GM12878 (cell line): ENCODE measurements around the gene PRTFDC1. TPM values are rescaled to one million over a fixed set of nuclear protein-coding genes. Genes with fewer than 3 reads are reported as not detected.

ENCODE experiments used
- ATAC-seq: fragments of 200-7000 bp; cut with Tn5 transposase; 3 replicates; pipeline ENCODE4 v1.9.1; 2020; ENCODE audit warnings: mild to moderate bottlenecking, moderate library complexity
- BruUV-seq: library from RNA; stranded (reverse); fragments of 400-500 nt; replicated peaks from 2 replicates; lab custom pipeline; 2021; lab: Mats Ljungman, UMichigan
- CTCF ChIA-PET: fragments of 300-600 bp; sonication (Branson Sonifier 250); formaldehyde crosslinking; extraction: SDS; loops from one replicate; lab custom pipeline; 2021; ENCODE audit warnings: inconsistent platforms; lab: Yijun Ruan, JAX
- POLR2A ChIA-PET: fragments of 350-600 bp; formaldehyde crosslinking; extraction: SDS; loops from one replicate; lab custom pipeline; 2021; ENCODE audit warnings: inconsistent platforms; lab: Charles Lee
- RAD21 ChIA-PET: fragments of 300-600 bp; sonication (Branson Sonifier 250); formaldehyde crosslinking; loops from one replicate; lab custom pipeline; 2023; ENCODE audit warnings: antibody characterized with exemption; ENCODE audit not compliant: unreplicated experiment; lab: Charles Lee
- SMC1A ChIA-PET: fragments of 300-600 bp; sonication (Branson Sonifier 250); formaldehyde crosslinking; loops from one replicate; lab custom pipeline; 2023; ENCODE audit not compliant: unreplicated experiment, uncharacterized antibody; lab: Charles Lee
- DNase-seq: peaks from one replicate; pipeline ENCODE4 v3.0.0-alpha.2; 2011; ENCODE audit warnings: low read depth, low spot score
- FAIRE-seq: peaks from 3 replicates; lab custom pipeline; 2011; peaks lifted over from hg19 to GRCh38; lab: Jason Lieb, UNC
- H2AFZ ChIP-seq: 2 replicates; pipeline ENCODE4 v1.6.0; 2011; ENCODE audit warnings: low read depth, low read length, control low read depth; ENCODE audit not compliant: control insufficient read depth
- H3K27ac ChIP-seq: 2 replicates; pipeline ENCODE4 v1.5.1; 2011; ENCODE audit warnings: control low read depth; ENCODE audit not compliant: control insufficient read depth, insufficient read depth
- H3K27me3 ChIP-seq, 2 experiments: replicated peaks in 1 of 2; 2 replicates each; pipeline versions ENCODE4 v1.6.0 to v1.6.1; 2011; ENCODE audit warnings: low read length in 1 of 2; ENCODE audit not compliant: control insufficient read depth in 2 of 2, insufficient read depth in 2 of 2
- H3K36me3 ChIP-seq, 2 experiments: 2 replicates each; pipeline ENCODE4 v1.5.1; 2011; ENCODE audit warnings: low read length in 1 of 2; ENCODE audit not compliant: control insufficient read depth in 2 of 2, insufficient read depth in 2 of 2
- H3K4me1 ChIP-seq: 2 replicates; pipeline ENCODE4 v1.6.1; 2011; ENCODE audit warnings: mild to moderate bottlenecking, low read length, moderate library complexity, mixed read lengths; ENCODE audit not compliant: control insufficient read depth, insufficient read depth
- H3K4me2 ChIP-seq: 2 replicates; pipeline ENCODE4 v1.6.0; 2011; ENCODE audit warnings: control low read depth; ENCODE audit not compliant: control insufficient read depth, insufficient read depth
- H3K4me3 ChIP-seq: fragments of 200-600 bp; sonication (generic); 2 replicates; pipeline ENCODE4 v1.5.1; 2016
- H3K79me2 ChIP-seq: 2 replicates; pipeline ENCODE4 v1.6.0; 2011; ENCODE audit warnings: low read length; ENCODE audit not compliant: control insufficient read depth, insufficient read depth
- H3K9ac ChIP-seq: 2 replicates; pipeline ENCODE4 v1.8.0; 2011; ENCODE audit warnings: low read length, control low read depth, mixed read lengths; ENCODE audit not compliant: control insufficient read depth, insufficient read depth
- H3K9me3 ChIP-seq: replicated peaks from 3 replicates; pipeline ENCODE4 v1.5.1; 2011; ENCODE audit warnings: mild to moderate bottlenecking, low read length; ENCODE audit not compliant: control insufficient read depth, insufficient read depth
- H4K20me1 ChIP-seq: 2 replicates; pipeline ENCODE4 v1.6.0; 2011; ENCODE audit not compliant: control insufficient read depth, insufficient read depth
- ASH2L ChIP-seq: fragments of 300-600, 200-600 bp; sonication (generic); IDR thresholded peaks from 2 replicates; pipeline ENCODE4 v1.6.1; 2017; ENCODE audit warnings: low read depth, mild to moderate bottlenecking, borderline replicate concordance
- BACH1 ChIP-seq: fragments of 450-650 bp; IDR thresholded peaks from 2 replicates; pipeline ENCODE4 v1.6.1; 2017; ENCODE audit warnings: mild to moderate bottlenecking, borderline replicate concordance
- BCL11A ChIP-seq: IDR thresholded peaks from 2 replicates; pipeline ENCODE4 v1.6.1; 2011; ENCODE audit warnings: low read depth, low read length
- CBFB ChIP-seq: IDR thresholded peaks from 2 replicates; pipeline ENCODE4 v1.6.1; 2016; ENCODE audit warnings: antibody characterized with exemption, low read depth
- CBX5 ChIP-seq: sonication (generic); IDR thresholded peaks from 2 replicates; pipeline ENCODE4 v1.6.1; 2016; ENCODE audit warnings: low read depth, moderate library complexity, mild to moderate bottlenecking, inconsistent platforms
- EP300 ChIP-seq, 2 experiments: fragments of 150-350 bp in 1 of 2; IDR thresholded peaks; 2 replicates each; pipeline ENCODE4 v1.6.1; 2011 to 2012; ENCODE audit warnings: low read depth in 2 of 2, low read length in 2 of 2, borderline replicate concordance in 1 of 2, improper control_type of control experiment in 1 of 2, inconsistent platforms in 1 of 2; ENCODE audit not compliant: control insufficient read depth in 1 of 2
- FOXK2 ChIP-seq: fragments of 450-650 bp; IDR thresholded peaks from 2 replicates; pipeline ENCODE4 v1.6.1; 2017; ENCODE audit warnings: mild to moderate bottlenecking, moderate library complexity
- GATAD2B ChIP-seq: fragments of 450-650 bp; conservative IDR thresholded peaks from 2 replicates; pipeline ENCODE4 v1.6.1; 2017; ENCODE audit warnings: low read depth, mild to moderate bottlenecking, moderate library complexity
- IRF4 ChIP-seq: IDR thresholded peaks from 2 replicates; pipeline ENCODE4 v1.6.1; 2011; ENCODE audit warnings: low read depth, low read length
- MTA3 ChIP-seq: IDR thresholded peaks from 2 replicates; pipeline ENCODE4 v1.6.1; 2012; ENCODE audit warnings: low read length, inconsistent platforms, borderline replicate concordance
- MYC ChIP-seq: IDR thresholded peaks from 2 replicates; pipeline ENCODE4 v1.6.1; 2011; ENCODE audit warnings: mild to moderate bottlenecking, low read length, moderate library complexity, inconsistent platforms; ENCODE audit not compliant: insufficient read depth, insufficient replicate concordance, insufficient read length, severe bottlenecking
- PAX5 ChIP-seq: IDR thresholded peaks from 2 replicates; pipeline ENCODE4 v1.6.1; 2011; ENCODE audit warnings: low read depth, low read length, borderline replicate concordance
- RAD51 ChIP-seq: fragments of 450-650 bp; IDR thresholded peaks from 2 replicates; pipeline ENCODE4 v1.6.1; 2016; ENCODE audit warnings: moderate library complexity, mild to moderate bottlenecking, inconsistent platforms
- SIN3A ChIP-seq: IDR thresholded peaks from 2 replicates; pipeline ENCODE4 v1.6.1; 2012; ENCODE audit warnings: low read depth, low read length, improper control_type of control experiment
- YBX1 ChIP-seq: fragments of 450-650 bp; IDR thresholded peaks from 2 replicates; pipeline ENCODE4 v1.6.1; 2016; ENCODE audit warnings: antibody characterized with exemption
- ZNF622 ChIP-seq: fragments of 450-650 bp; IDR thresholded peaks from 2 replicates; pipeline ENCODE4 v1.6.1; 2017; ENCODE audit warnings: mild to moderate bottlenecking, inconsistent platforms
- ZZZ3 ChIP-seq: IDR thresholded peaks from 2 replicates; pipeline ENCODE4 v1.6.1; 2011; ENCODE audit warnings: low read depth; ENCODE audit not compliant: control insufficient read depth, insufficient read length
- WGBS: methylation state at CpG from one replicate; pipeline ENCODE4 v1.1.6; 2016; ENCODE audit warnings: low lambda C conversion rate; ENCODE audit not compliant: insufficient replicate concordance, insufficient coverage; ENCODE audit errors: missing lambda C conversion rate; 5-methylcytosine and 5-hydroxymethylcytosine counted together
- in situ Hi-C: fragments of 300-500 bp; cut with MboI; formaldehyde crosslinking; loops from 9 replicates; pipeline ENCODE4 v1.14.3; 2018; ENCODE audit warnings: mixed read lengths
- intact Hi-C: fragments of 100-400 bp; cut with micrococcal nuclease; formaldehyde crosslinking; loops from one replicate; pipeline ENCODE4 v1.14.2; 2022; ENCODE audit not compliant: unreplicated experiment
- polyA plus RNA-seq, 11 experiments: library from polyadenylated mRNA; depleted of rRNA in 4 of 11; unstranded in 6 of 11; stranded (reverse) in 5 of 11; fragments of >200 nt; fragmentation: Nextera tagmentation in 4 of 11; fragmentation: Illumina TruSeq in 1 of 11; extraction: Ambion mirVana in 4 of 11; extraction: Trizol in 1 of 11; gene quantifications; 1 replicate in 1 of 11; 2 replicates in 10 of 11; pipeline versions ENCODE4 v1.2.1 to v1.2.3, GENCODE V29; 2011 to 2016; ENCODE audit warnings: inconsistent platforms in 2 of 11, missing spikeins in 2 of 11, low read depth in 1 of 11
- total RNA-seq, 4 experiments: library from RNA; depleted of rRNA in 3 of 4; stranded (reverse); fragments of >200 nt in 3 of 4; fragmentation: Illumina TruSeq in 1 of 4; extraction: Trizol in 1 of 4; gene quantifications; 2 replicates each; pipeline versions ENCODE4 v1.2.1 to v1.2.3, GENCODE V29; 2013 to 2021
- TF ChIP-seq, protein P1 (sequence below): fragments of 450-650 bp; formaldehyde crosslinking; IDR thresholded peaks from 2 replicates; pipeline ENCODE4 v1.4.0; 2020; ENCODE audit warnings: mild to moderate bottlenecking, moderate library complexity

PRTFDC1 gene
- total and polyA plus RNA-seq, 10 of the 15 experiments (the other 5 are each of a cell fraction or from before 2014, with no cell fraction given): 5.5 to 17.3 (median 11.3) TPM

DNA sequence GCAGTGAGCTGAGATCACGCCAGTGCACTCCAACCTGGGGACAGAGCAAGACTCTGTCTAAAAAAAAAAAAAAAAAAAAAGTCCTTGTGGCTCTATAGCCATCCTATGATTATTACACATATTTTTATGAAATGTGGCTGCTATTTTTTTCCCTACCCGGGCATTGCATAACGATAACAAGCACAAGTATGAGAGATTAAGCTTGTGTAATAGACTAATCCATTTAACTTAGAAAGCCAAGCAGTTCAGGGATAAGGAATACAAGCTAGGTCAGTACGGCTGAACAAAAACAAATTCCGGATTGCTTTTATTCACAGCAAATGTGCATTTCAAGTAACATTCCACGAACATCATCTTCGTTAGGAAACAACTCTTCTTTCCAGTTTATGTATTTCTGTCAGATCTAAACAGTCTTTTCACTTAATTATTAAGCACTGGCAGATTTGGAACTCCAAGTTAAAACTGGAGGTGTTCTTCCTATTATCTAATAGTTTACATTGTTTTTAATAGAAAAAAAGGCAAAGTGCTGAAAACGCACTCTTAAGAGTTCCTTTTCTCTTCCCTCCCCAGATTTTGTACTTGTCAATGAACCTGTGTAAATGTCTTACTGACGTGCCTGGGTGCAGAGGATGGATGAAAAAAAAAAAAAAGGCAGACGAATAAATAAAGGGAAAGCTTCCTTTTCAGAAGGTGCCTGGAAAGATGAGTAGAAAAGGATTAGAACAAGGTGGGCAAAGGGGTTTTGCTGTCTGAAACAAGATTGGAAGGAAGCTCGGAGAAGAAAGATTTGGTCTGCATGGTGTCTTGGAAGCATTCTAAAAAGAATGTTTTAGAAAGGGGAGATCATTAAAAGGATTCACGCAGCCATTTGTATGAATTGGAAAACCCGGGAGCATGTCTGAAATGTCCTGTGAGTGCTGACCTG, 81.1 kb downstream of the PRTFDC1 start:
- RAD21 ChIA-PET: interaction anchor here (0.7 kb wide), 1 partner anchor 97 kb away, joined by 3 read pairs; no protein-coding TSS in a partner anchor
- H3K4me2 ChIP-seq: no peak overlapping the region
- no peaks in the 10 kb centered on the region for H3K79me2 ChIP-seq
- H3K27ac ChIP-seq: no peak overlapping the region
- in situ Hi-C loops (no loop called here), intact Hi-C loops (loop anchor here (5.0 kb wide), 1 partner anchor 39 kb away; no protein-coding TSS in a partner anchor)
- H3K4me1 ChIP-seq: no peaks in the 10 kb centered on the region
- no peak for FAIRE-seq
- H2AFZ ChIP-seq: no peak overlapping the region
- no peak for DNase-seq
- CTCF ChIA-PET: interaction anchor here (0.6 to 1.1 kb wide), 5 partner anchors 13 to 184 kb away, joined by 3 to 5 read pairs (median 3); no protein-coding TSS in a partner anchor
- POLR2A ChIA-PET: interaction anchor here (0.7 to 0.8 kb wide), 2 partner anchors 17 to 138 kb away, joined by 3 to 5 read pairs; no protein-coding TSS in a partner anchor
- 65% methylated on average over 11 of the region's 13 CpGs for WGBS
- H3K36me3 ChIP-seq: no peaks in the 10 kb centered on the region
- no peaks in the 10 kb centered on the region for H3K27me3 ChIP-seq
- no peak for ATAC-seq
- SMC1A ChIA-PET: interaction anchor here (0.8 to 1.2 kb wide), 6 partner anchors 10 to 92 kb away, joined by 3 to 5 read pairs (median 3); no protein-coding TSS in a partner anchor
- TF ChIP-seq EP300 (IDR thresholded peaks at IDR 0.05; ENCODE audit: borderline replicate concordance in 1 of 2, control insufficient read depth in 1 of 2, low read depth in 2 of 2, low read length in 2 of 2) (no peak), PAX5 (no peak), MYC (no peak), ZZZ3 (no peak), CBFB (no peak), YBX1 (no peak), IRF4 (no peak), BCL11A (no peak), ZNF622 (no peak), RAD51 (no peak), FOXK2 (no peak), MTA3 (no peak), GATAD2B (no peak), CBX5 (no peak), ASH2L (no peak), BACH1 (no peak), SIN3A (no peak)
- TF ChIP-seq, protein P1, sequence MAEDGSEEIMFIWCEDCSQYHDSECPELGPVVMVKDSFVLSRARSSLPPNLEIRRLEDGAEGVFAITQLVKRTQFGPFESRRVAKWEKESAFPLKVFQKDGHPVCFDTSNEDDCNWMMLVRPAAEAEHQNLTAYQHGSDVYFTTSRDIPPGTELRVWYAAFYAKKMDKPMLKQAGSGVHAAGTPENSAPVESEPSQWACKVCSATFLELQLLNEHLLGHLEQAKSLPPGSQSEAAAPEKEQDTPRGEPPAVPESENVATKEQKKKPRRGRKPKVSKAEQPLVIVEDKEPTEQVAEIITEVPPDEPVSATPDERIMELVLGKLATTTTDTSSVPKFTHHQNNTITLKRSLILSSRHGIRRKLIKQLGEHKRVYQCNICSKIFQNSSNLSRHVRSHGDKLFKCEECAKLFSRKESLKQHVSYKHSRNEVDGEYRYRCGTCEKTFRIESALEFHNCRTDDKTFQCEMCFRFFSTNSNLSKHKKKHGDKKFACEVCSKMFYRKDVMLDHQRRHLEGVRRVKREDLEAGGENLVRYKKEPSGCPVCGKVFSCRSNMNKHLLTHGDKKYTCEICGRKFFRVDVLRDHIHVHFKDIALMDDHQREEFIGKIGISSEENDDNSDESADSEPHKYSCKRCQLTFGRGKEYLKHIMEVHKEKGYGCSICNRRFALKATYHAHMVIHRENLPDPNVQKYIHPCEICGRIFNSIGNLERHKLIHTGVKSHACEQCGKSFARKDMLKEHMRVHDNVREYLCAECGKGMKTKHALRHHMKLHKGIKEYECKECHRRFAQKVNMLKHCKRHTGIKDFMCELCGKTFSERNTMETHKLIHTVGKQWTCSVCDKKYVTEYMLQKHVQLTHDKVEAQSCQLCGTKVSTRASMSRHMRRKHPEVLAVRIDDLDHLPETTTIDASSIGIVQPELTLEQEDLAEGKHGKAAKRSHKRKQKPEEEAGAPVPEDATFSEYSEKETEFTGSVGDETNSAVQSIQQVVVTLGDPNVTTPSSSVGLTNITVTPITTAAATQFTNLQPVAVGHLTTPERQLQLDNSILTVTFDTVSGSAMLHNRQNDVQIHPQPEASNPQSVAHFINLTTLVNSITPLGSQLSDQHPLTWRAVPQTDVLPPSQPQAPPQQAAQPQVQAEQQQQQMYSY (CRISPR knock-in tag): no peak
- H4K20me1 ChIP-seq: no peaks in the 10 kb centered on the region
- H3K9ac ChIP-seq: no peak overlapping the region
- H3K4me3 ChIP-seq: no peak overlapping the region
- peaks cover 3% of the 10 kb centered on the region for H3K9me3 ChIP-seq
- BruUV-seq: no TSS peak
